ENCODE results near the gene DNAAF1. TPM values are rescaled to one million over a fixed set of nuclear protein-coding genes. Genes with fewer than 3 reads are reported as not detected.
"Not testable (repeated sequence)": the region's sequence is repeated elsewhere in the genome, so short reads cannot be mapped to it uniquely, and the experiment has no call there.

The DNAAF1 gene
- total RNA-seq, 1 experiment from 2014 or later: not detected

DNA sequence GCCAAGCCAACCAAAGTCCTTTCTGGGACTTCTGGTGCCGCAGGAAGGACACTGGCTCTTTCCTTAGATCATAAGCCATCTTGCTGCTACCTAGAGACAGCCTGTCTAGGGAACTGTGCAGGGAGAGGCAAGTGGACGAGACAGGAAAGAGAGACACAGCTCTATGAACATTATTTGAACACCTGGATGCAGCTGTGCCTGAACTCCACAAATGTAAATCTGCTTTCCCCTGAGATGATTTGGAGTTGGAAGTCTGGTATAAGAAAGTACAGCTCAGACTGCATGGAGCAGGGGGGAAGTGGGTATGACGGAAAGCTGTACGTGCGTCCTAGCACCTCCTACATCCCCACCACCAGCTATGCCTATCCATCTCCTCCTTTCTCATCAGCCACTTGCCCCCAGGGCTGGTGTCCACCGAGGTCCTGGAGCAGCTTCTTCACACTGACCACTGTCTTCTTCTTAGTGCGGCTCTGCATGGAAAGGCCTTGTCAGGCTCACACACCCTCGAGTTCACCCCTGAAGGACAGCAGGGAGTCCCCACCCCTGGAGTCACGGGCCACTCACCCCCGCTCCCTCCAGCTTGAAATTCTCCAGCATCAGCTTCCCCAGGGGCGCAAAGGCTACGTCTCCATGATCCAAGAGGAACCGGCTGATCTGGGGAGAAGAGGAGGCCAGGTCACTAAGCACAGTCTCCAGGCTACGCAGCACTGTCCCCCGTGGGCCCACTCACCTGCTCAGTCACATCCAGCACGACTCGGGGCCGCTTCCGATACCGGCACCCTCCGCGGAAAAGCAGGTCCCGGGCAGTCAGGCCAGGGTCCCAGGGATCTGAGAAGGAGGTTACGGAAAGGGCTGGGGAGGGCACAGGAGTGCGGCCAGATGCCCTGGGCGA is 37.8 kb downstream of the DNAAF1 start:
- DNase-seq (ENCODE audit: extremely low read depth, low read depth): no peak

DNA sequence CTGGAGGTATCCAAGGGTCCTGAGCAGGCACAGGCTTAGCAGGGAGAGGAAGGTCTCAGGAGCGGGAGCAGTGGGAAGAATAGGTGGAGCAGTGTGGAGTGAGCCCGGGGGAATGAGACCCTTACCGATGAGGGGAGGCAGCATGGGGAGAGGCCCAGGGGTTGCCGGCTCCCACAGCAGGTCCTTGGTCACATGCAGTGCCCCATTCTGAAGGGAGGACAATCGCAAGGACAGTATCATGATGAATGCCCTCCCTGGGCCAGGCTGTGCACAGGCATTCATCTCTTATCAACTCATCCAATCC is 38.4 kb downstream of the DNAAF1 start:
- no peak for DNase-seq (ENCODE audit: extremely low read depth, low read depth)

GRCh38 chr16:84183911-84184591 is 38.9 kb downstream of the DNAAF1 start:
- no peak for DNase-seq (ENCODE audit: extremely low read depth, low read depth)

DNA sequence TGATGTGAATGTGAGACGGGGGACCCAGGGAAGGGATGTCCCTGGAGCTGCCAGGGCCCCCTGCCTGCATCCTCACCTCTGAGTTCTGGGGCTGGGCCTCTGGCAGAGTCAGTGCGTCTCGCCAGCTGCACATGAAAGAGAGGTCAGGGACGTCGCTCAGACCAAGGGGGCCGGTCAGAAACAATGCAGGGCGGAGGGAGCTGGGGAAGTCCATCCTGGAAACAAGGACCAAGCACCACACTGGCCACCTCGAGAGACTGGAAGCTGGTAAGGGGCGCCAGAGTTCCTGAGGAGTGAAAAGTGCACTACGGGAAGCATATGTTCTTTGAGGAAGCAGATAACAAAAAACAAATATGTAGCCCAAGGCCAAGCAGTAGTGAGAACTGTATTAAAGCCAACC is 39.7 kb downstream of the DNAAF1 start:
- DNase-seq (ENCODE audit: extremely low read depth, low read depth): no peak

DNA sequence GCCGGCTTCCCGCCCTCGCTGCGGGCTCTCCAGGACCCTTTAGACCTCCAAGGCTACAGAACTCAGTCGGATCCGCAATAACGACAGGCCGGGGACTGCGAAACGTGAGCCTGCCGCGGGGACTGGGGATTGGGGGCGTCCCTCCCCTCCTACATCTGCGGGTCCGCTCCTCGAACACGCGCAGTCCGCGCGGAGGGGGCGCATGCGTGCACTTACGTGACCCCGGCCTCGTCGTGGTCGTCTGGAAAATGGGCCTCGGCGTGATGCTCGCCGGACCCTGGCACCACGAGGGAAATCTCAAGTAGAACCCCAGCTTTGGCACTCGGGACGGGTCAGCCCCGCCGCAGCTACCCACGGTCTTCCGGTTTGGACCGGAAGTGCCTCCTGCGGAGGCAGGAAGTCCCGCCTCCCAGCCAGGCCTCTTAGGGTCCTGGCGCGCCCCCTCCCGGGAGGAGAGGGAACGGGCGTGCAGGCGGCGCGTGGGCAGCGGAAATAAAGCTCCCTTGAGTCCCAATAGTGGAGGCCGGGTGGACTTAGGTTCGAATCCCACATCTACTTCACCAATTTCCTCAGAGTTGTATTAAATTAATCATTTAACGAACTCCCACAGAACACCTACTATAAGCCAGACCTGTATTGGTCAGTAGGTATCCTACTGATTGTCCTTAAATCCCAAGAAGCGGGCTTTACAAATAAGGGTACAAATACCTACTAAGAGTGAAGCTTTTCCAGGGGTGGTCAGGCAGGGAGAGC is 41.8 kb downstream of the DNAAF1 start, which contains the start of gene TAF1C:
Gene TAF1C, minus strand, starts transcription at position 373 of the 753 bp plus-strand sequence. CDS start 2,069 bp downstream, outside the sequence.
- peak; percentile 87 for DNase-seq (ENCODE audit: extremely low read depth, low read depth)

DNA sequence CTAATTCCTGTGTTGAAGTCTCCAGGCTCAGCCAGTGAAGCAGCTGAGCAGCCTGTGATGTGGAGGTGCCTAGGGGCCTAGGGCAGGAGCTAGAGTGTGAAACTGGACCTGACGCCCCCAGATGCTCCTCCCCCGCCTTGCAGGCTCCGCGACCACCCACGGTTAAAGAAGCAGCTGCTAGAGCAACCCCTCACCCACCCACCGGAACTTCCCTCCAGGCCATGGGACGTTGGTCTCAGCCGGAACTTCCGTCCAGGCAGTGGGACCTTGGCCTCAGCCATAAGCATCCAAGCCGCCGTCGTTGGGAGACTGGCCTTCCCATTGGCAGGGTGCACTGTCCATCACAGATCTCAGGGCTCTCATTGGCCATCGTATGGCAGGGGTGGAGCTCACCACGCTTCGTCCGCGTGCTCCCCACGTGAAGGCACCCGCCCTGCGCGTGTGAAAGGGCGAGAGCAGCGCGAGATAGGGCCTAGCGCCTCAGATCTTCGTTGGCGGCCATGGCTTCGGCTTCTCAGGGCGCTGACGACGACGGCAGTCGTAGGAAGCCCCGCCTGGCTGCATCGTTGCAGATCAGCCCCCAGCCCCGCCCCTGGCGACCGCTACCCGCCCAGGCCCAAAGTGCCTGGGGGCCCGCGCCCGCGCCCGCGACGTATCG is 45.8 kb downstream of the DNAAF1 start, which contains the start of gene ADAD2:
Gene ADAD2, plus strand, starts transcription at position 427 of the 658 bp plus-strand sequence. Its CDS starts 74 bp downstream, at position 501.
- no peak for DNase-seq (ENCODE audit: extremely low read depth, low read depth)

DNA sequence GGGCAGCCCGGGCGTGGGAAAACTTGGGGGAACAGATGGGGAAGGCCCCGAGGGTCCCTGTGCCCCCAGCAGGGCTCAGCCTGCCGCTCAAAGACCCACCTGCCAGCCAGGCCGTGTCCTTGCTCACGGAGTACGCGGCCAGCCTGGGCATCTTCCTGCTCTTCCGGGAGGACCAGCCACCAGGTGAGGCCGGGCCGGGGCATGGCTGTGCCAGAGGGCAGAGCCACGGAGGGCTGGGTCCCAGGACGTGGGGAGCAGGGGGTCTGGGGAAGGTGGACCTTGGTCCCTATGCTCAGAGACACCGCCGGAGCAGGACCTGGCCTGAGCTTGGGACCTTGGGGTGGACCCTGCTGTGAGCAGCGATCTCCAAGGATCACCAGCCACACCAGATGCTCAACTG is 46.4 kb downstream of the DNAAF1 start:
- DNase-seq (ENCODE audit: extremely low read depth, low read depth): no peak

DNA sequence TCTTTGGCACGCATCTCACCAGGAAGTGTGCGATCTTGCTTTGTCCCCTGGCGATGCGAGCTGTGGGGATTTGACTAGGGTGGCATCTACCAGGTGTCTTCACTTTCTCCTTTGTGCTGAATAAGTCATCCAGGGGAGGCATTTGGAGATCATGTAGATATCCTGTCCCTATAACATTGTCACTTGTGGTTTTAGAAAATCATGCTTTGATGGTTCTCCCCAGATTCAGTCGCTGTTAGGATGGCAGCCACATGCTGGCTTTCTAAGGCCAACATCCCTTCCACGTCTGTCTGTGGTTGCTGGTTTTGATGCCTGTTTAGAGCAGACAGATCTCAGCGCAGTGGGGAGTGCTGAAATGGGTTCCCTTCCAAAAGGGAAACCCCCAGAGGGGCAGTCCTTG is 48.4 kb downstream of the DNAAF1 start:
- DNase-seq (ENCODE audit: extremely low read depth, low read depth): no peak

GRCh38 chr16:84194018-84194417 is 48.9 kb downstream of the DNAAF1 start:
- no peak for DNase-seq (ENCODE audit: extremely low read depth, low read depth)

GRCh38 chr16:84194470-84195200 is 49.5 kb downstream of the DNAAF1 start:
- no peak for DNase-seq (ENCODE audit: extremely low read depth, low read depth)

DNA sequence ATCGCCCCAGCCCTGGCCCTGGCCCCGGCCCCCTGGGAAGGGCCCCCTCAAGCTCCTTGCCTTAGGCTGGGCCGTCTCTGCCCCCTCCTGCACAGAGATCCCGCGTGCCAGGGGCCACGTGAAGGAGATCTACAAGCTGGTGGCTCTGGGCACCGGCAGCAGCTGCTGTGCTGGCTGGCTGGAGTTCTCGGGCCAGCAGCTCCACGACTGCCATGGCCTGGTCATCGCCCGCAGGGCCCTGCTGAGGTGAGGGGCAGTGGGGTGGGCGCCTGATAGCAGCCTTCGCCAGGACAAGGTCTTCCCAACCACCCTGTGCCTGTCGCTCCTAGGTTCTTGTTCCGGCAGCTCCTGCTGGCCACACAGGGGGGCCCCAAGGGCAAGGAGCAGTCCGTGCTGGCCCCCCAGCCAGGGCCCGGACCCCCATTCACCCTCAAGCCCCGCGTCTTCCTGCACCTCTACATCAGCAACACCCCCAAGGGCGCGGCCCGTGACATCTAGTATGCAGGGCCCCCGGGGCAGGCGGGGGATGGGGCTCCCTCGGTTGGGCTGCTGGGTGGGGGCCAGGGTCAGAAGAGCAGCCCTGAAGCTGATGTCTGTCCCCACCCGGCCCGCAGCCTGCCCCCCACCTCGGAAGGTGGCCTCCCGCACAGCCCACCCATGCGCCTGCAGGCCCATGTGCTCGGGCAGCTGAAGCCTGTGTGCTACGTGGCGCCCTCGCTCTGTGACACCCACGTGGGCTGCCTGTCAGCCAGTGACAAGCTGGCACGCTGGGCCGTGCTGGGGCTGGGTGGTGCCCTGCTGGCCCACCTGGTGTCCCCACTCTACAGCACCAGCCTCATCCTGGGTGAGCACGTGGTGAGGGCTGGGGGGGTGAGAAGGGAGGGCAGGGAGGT is 50.3 kb downstream of the DNAAF1 start:
- DNase-seq (ENCODE audit: extremely low read depth, low read depth): no peak

- no peak for DNase-seq (ENCODE audit: extremely low read depth, low read depth)
These were observed 51.0 kb downstream of the DNAAF1 start for GRCh38 chr16:84196101-84196500.

DNA sequence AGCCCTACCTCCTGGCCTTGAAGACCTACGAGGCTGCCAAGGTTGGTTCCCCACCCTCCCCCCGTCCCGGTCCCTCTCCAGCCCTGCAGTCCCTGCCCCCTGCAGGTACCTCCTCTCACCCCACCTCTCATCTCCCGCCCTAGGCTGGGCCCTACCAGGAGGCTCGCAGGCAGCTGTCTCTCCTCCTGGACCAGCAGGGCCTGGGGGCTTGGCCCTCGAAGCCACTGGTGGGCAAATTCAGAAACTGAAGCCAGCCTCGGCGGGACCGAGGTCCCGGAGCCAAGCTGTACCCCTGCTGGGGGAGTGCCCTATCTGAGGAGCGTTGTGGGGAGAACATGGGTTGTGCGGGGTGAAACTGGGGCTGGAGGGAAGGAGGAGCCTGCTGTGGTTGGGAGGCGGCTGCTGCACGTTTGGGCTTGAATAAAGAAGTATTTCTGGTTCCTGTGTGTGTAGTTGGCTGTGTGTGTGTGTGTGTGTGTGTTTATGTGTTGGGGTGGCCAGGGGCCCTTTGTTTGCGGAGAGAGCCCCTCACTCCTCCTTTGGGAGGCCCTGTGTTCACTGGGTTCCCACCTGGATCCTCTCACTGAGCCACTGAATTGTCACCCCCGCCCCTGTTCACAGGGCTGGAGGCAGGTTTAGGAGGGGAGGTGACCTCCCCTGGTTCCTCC is 51.8 kb downstream of the DNAAF1 start:
- DNase-seq (ENCODE audit: extremely low read depth, low read depth): no peak

DNA sequence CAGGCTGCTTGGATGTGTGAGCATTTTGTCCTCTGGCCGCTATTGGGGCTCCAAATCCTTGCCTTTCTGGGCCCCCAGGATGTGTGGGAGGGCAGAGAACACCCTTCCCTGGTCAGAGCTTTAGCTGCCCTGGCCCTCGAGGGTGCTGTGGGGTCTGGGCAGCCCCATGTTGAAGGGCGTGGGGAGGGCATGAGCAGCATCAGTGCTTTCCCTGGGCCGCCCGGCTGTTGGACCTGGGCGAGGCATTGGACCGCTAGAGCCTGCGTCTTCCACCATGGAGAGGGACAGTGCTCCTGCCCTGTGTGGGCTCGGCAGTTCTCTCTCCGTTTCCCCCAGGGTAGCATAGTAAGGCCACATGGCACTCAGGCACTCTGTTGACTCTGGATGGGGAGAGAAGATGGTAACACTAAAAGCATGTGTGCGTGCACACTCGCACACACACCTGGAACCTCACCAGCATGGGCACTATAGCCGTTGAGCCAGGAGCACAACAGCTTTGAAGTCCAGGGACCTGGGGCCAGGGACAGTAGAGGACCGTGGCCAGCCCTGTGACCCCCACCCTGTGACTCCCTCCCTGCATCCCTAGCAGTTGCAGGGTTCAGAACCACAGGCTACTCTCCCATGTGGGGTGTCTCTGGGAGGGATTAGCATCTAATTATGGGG is 52.5 kb downstream of the DNAAF1 start:
- no peak for DNase-seq (ENCODE audit: extremely low read depth, low read depth)

GRCh38 chr16:84198401-84198800 is 53.3 kb downstream of the DNAAF1 start:
- no peak for DNase-seq (ENCODE audit: extremely low read depth, low read depth)

DNA sequence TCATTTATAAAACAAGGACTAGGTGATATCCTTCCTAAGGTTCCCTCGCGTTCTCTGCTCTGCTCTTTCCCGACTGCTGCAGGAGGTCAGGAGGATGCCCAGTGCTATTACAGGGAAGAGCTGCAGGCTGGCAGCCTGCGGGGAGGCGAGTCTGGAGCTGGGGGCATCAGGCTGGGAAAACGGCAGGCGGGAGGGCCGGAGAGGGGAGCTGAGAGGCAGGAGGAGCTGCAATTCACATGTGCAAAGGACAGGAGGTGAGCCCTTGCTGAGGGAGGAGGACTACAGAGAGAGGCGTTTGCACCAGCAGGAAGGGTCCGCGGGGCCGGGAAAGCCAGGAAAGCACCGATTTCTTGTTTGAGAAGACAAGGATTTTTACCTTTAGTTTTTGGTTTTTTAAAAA is 54.0 kb downstream of the DNAAF1 start:
- no peak for DNase-seq (ENCODE audit: extremely low read depth, low read depth)

DNA sequence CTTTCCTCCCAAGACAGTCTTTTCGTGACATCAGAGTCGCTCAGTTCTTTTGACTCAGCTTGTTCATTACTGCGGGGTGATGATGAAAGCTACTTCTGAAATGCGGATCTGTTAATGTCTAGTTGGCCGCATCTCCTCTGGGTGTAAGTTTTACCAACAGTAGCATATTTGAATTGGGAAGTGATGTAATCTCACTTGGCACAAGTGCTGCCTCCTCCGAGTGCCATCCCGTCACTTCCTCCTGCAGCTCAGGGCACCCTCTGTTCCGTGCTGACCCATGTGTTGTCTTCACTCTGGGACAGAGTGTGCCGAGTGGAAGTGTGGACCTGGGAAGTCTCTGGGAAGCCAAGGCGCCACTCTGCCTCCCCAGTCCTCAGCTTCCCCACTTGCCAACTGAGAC is 54.8 kb downstream of the DNAAF1 start:
- no peak for DNase-seq (ENCODE audit: extremely low read depth, low read depth)

GRCh38 chr16:84204551-84204950 is 59.4 kb downstream of the DNAAF1 start:
- not testable (repeated sequence) for DNase-seq (ENCODE audit: extremely low read depth, low read depth)

Data from NCI-H460 (cell line).